ENCODE measurements around the gene PRSS53.

DNA sequence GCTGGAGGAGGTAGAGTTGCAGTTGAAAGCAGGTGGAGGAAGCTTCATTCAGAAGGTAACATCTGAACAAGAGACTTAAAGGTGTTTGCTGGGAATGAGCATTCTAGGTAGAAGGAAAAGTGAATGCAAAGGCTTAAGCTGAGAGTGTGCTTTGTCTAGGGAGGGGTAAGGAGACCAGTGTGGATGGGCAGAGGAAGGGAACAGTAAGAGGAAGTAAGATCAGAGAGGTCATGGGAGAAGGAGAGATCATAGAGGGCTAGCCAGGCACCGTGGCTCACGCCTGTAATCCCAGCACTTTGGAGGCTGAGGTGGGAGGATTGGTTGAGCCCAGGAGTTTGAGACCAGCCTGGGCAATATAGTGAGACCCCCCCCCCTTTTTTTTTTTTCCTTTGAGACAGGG, 52.1 kb downstream of the PRSS53 start:
- TF ChIP-seq, protein P1, sequence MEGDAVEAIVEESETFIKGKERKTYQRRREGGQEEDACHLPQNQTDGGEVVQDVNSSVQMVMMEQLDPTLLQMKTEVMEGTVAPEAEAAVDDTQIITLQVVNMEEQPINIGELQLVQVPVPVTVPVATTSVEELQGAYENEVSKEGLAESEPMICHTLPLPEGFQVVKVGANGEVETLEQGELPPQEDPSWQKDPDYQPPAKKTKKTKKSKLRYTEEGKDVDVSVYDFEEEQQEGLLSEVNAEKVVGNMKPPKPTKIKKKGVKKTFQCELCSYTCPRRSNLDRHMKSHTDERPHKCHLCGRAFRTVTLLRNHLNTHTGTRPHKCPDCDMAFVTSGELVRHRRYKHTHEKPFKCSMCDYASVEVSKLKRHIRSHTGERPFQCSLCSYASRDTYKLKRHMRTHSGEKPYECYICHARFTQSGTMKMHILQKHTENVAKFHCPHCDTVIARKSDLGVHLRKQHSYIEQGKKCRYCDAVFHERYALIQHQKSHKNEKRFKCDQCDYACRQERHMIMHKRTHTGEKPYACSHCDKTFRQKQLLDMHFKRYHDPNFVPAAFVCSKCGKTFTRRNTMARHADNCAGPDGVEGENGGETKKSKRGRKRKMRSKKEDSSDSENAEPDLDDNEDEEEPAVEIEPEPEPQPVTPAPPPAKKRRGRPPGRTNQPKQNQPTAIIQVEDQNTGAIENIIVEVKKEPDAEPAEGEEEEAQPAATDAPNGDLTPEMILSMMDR (IDR thresholded peaks at IDR 0.05; ENCODE audit: low read depth, low read length), result no peak
- no peak for TF ChIP-seq EZH2phosphoT487 (IDR thresholded peaks at IDR 0.05; ENCODE audit: low read depth)
